GM23338 (cell line): ENCODE results near the gene SEMA4D. TPM values are rescaled to one million over a fixed set of nuclear protein-coding genes. Genes with fewer than 3 reads are reported as not detected.

ENCODE experiments used
- ATAC-seq: fragments of 200-7000 bp; cut with Tn5 transposase; 3 replicates; pipeline ENCODE4 v1.9.1; 2020
- DNase-seq: peaks from one replicate; pipeline ENCODE4 v3.0.0-alpha.2; 2015; ENCODE audit warnings: low spot score
- H2AFZ ChIP-seq: fragments of 200-600 bp; sonication (generic); 2 replicates; pipeline ENCODE4 v1.8.0; 2016; ENCODE audit warnings: antibody characterized with exemption, mild to moderate bottlenecking, moderate library complexity
- H3F3A ChIP-seq: fragments of 200-600 bp; sonication (generic); replicated peaks from 2 replicates; pipeline ENCODE4 v1.8.0; 2017; ENCODE audit warnings: antibody characterized with exemption, mixed run types, low read depth
- H3K27ac ChIP-seq: fragments of 200-600 bp; sonication (generic); 2 replicates; pipeline ENCODE4 v1.6.1; 2016; ENCODE audit warnings: low read depth
- H3K27me3 ChIP-seq: fragments of 200-600 bp; sonication (generic); 2 replicates; pipeline ENCODE4 v1.8.0; 2016; ENCODE audit warnings: mild to moderate bottlenecking, mixed run types, moderate library complexity; ENCODE audit not compliant: insufficient read depth
- H3K36me3 ChIP-seq: fragments of 200-600 bp; sonication (generic); 2 replicates; pipeline ENCODE4 v1.8.0; 2016; ENCODE audit warnings: mild to moderate bottlenecking; ENCODE audit not compliant: insufficient read depth
- H3K4me1 ChIP-seq: fragments of 200-600 bp; sonication (generic); 2 replicates; pipeline ENCODE4 v1.8.0; 2016; ENCODE audit warnings: mild to moderate bottlenecking, moderate library complexity; ENCODE audit not compliant: insufficient read depth
- H3K4me2 ChIP-seq: fragments of 200-600 bp; sonication (generic); 2 replicates; pipeline ENCODE4 v1.7.1; 2017; ENCODE audit warnings: mixed run types
- H3K4me3 ChIP-seq: fragments of 200-600 bp; sonication (generic); 2 replicates; pipeline ENCODE4 v1.6.1; 2016; ENCODE audit warnings: mixed run types
- H3K79me2 ChIP-seq: fragments of 200-600 bp; sonication (generic); replicated peaks from 2 replicates; pipeline ENCODE4 v1.8.0; 2017; ENCODE audit warnings: mild to moderate bottlenecking; ENCODE audit not compliant: insufficient read depth
- H3K9me2 ChIP-seq: fragments of 200-600 bp; sonication (generic); 2 replicates; pipeline ENCODE4 v1.8.0; 2017; ENCODE audit not compliant: insufficient read depth
- H4K20me1 ChIP-seq: fragments of 200-600 bp; sonication (generic); replicated peaks from 2 replicates; pipeline ENCODE4 v1.8.0; 2017; ENCODE audit warnings: mild to moderate bottlenecking; ENCODE audit not compliant: insufficient read depth
- H3K27ac Mint-ChIP-seq: 2 replicates; pipeline ENCODE4 v1.8.0; 2020; ENCODE audit warnings: inconsistent platforms, mild to moderate bottlenecking, moderate library complexity, mixed read lengths
- H3K27me3 Mint-ChIP-seq: 3 replicates; pipeline ENCODE4 v1.8.0; 2022; ENCODE audit warnings: low read depth, mild to moderate bottlenecking, moderate library complexity, mixed read lengths, inconsistent platforms; ENCODE audit not compliant: insufficient read depth, poor library complexity
- H3K36me3 Mint-ChIP-seq: 3 replicates; pipeline ENCODE4 v1.8.0; 2021; ENCODE audit warnings: low read depth, mild to moderate bottlenecking, inconsistent platforms, moderate library complexity, mixed read lengths
- H3K4me1 Mint-ChIP-seq: 3 replicates; pipeline ENCODE4 v1.8.0; 2020; ENCODE audit warnings: mild to moderate bottlenecking, inconsistent platforms, mixed read lengths
- H3K4me3 Mint-ChIP-seq: 3 replicates; pipeline ENCODE4 v1.8.0; 2021; ENCODE audit warnings: moderate library complexity, mild to moderate bottlenecking, inconsistent platforms, mixed read lengths
- H3K9me3 Mint-ChIP-seq: 3 replicates; pipeline ENCODE4 v1.8.0; 2020; ENCODE audit warnings: moderate library complexity, mild to moderate bottlenecking, inconsistent platforms, mixed read lengths
- CREB1 ChIP-seq: fragments of 250-450 bp; sonication (Bioruptor Pico); IDR thresholded peaks from 2 replicates; pipeline ENCODE4 v1.5.0; 2020; ENCODE audit warnings: low read depth, mild to moderate bottlenecking, moderate library complexity
- ETS1 ChIP-seq: IDR thresholded peaks from 2 replicates; pipeline ENCODE4 v1.6.1; 2016; ENCODE audit warnings: antibody characterized with exemption
- EZH2 ChIP-seq: fragments of 200-600 bp; sonication (generic); IDR thresholded peaks from one replicate; pipeline ENCODE4 v1.8.0; 2017; ENCODE audit warnings: antibody characterized with exemption, mild to moderate bottlenecking, low read depth; ENCODE audit not compliant: unreplicated experiment
- EZH2phosphoT487 ChIP-seq: fragments of 200-600 bp; sonication (generic); IDR thresholded peaks from one replicate; pipeline ENCODE4 v1.8.1; 2018; ENCODE audit warnings: antibody characterized with exemption; ENCODE audit not compliant: unreplicated experiment
- JUNB ChIP-seq: IDR thresholded peaks from one replicate; pipeline ENCODE4 v1.6.1; 2016; ENCODE audit warnings: antibody characterized with exemption; ENCODE audit not compliant: unreplicated experiment
- NANOG ChIP-seq: IDR thresholded peaks from 2 replicates; pipeline ENCODE4 v1.6.1; 2016; ENCODE audit warnings: antibody characterized with exemption, borderline replicate concordance
- POLR2AphosphoS5 ChIP-seq: IDR thresholded peaks from 2 replicates; pipeline ENCODE4 v1.6.1; 2016; ENCODE audit warnings: antibody characterized with exemption, low read depth
- STAT1 ChIP-seq: IDR thresholded peaks from one replicate; pipeline ENCODE4 v1.6.1; 2016; ENCODE audit warnings: antibody characterized with exemption; ENCODE audit not compliant: unreplicated experiment
- ZNF114 ChIP-seq: fragments of 250-450 bp; sonication (Bioruptor Pico); IDR thresholded peaks from 2 replicates; pipeline ENCODE4 v1.5.0; 2020; ENCODE audit warnings: mild to moderate bottlenecking, moderate library complexity
- ZNF331 ChIP-seq: fragments of 250-450 bp; sonication (Bioruptor Pico); IDR thresholded peaks from 2 replicates; pipeline ENCODE4 v1.5.0; 2020; ENCODE audit warnings: low read depth, mild to moderate bottlenecking, moderate library complexity
- ZNF462 ChIP-seq: fragments of 250-450 bp; sonication (Bioruptor Pico); IDR thresholded peaks from 2 replicates; pipeline ENCODE4 v1.5.0; 2020; ENCODE audit warnings: mild to moderate bottlenecking, moderate library complexity
- polyA plus RNA-seq: library from polyadenylated mRNA; unstranded; fragments of >200 nt; fragmentation: Nextera tagmentation; extraction: Ambion mirVana; gene quantifications from 2 replicates; pipeline ENCODE4 v1.2.1, GENCODE V29; 2016
- total RNA-seq: library from RNA; depleted of rRNA; stranded (reverse); fragments of >200 nt; shearing (Covaris generic); gene quantifications from 2 replicates; pipeline ENCODE4 v1.2.3, GENCODE V29; 2014
- TF ChIP-seq, protein P1 (sequence below): IDR thresholded peaks from one replicate; pipeline ENCODE4 v1.6.1; 2018; ENCODE audit warnings: antibody characterized with exemption; ENCODE audit not compliant: unreplicated experiment
- TF ChIP-seq, protein P2 (sequence below), 2 experiments: fragments of 200-600 bp in 1 of 2; sonication (generic) in 1 of 2; conservative IDR thresholded peaks; 2 replicates each; pipeline versions ENCODE4 v1.5.1 to v1.6.1; 2016 to 2017; ENCODE audit warnings: antibody characterized with exemption in 2 of 2, low read depth in 2 of 2, mild to moderate bottlenecking in 2 of 2, moderate library complexity in 1 of 2

SEMA4D gene
- total and polyA plus RNA-seq, 2 experiments from 2014 or later: 19.3 to 63.0 TPM

DNA sequence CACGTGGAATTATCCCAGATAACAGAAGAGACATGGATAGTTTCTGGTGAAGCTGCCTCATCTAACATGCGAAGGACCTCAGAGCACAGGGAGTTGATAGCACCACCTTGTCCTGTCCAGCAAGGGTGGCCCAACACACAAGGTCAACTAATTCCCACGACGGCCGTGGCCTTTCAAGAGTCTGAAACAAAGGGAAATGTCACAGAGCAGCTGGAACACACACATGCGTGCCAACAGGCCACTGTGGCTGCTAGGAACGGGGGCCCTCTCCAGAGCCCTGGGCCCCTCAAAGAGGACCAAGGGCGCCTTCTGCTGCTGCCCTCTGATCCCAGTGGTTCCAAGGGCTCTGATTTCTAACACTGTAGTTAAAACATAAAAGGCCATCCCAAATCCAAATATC lies 128.9 kb downstream of the SEMA4D start:
- no peak overlapping the region for H3K4me3 ChIP-seq
- Mint-ChIP-seq H3K27me3 (peaks cover 2% of the 10 kb centered on the region), H3K9me3 (no peaks in the 10 kb centered on the region), H3K36me3 (no peaks in the 10 kb centered on the region), H3K27ac (no peak overlapping the region), H3K4me1 (no peaks in the 10 kb centered on the region), H3K4me3 (no peak overlapping the region)
- H3F3A ChIP-seq: no peaks in the 10 kb centered on the region
- TF ChIP-seq EZH2phosphoT487 (no peak), ZNF114 (CRISPR knock-in tag) (no peak), ZNF462 (no peak), POLR2AphosphoS5 (no peak), EZH2 (no peak), ZNF331 (CRISPR knock-in tag) (no peak), ETS1 (no peak), CREB1 (no peak), JUNB (no peak), STAT1 (no peak), NANOG (no peak)
- TF ChIP-seq, protein P1, sequence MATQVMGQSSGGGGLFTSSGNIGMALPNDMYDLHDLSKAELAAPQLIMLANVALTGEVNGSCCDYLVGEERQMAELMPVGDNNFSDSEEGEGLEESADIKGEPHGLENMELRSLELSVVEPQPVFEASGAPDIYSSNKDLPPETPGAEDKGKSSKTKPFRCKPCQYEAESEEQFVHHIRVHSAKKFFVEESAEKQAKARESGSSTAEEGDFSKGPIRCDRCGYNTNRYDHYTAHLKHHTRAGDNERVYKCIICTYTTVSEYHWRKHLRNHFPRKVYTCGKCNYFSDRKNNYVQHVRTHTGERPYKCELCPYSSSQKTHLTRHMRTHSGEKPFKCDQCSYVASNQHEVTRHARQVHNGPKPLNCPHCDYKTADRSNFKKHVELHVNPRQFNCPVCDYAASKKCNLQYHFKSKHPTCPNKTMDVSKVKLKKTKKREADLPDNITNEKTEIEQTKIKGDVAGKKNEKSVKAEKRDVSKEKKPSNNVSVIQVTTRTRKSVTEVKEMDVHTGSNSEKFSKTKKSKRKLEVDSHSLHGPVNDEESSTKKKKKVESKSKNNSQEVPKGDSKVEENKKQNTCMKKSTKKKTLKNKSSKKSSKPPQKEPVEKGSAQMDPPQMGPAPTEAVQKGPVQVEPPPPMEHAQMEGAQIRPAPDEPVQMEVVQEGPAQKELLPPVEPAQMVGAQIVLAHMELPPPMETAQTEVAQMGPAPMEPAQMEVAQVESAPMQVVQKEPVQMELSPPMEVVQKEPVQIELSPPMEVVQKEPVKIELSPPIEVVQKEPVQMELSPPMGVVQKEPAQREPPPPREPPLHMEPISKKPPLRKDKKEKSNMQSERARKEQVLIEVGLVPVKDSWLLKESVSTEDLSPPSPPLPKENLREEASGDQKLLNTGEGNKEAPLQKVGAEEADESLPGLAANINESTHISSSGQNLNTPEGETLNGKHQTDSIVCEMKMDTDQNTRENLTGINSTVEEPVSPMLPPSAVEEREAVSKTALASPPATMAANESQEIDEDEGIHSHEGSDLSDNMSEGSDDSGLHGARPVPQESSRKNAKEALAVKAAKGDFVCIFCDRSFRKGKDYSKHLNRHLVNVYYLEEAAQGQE: no peak
- TF ChIP-seq, protein P2, sequence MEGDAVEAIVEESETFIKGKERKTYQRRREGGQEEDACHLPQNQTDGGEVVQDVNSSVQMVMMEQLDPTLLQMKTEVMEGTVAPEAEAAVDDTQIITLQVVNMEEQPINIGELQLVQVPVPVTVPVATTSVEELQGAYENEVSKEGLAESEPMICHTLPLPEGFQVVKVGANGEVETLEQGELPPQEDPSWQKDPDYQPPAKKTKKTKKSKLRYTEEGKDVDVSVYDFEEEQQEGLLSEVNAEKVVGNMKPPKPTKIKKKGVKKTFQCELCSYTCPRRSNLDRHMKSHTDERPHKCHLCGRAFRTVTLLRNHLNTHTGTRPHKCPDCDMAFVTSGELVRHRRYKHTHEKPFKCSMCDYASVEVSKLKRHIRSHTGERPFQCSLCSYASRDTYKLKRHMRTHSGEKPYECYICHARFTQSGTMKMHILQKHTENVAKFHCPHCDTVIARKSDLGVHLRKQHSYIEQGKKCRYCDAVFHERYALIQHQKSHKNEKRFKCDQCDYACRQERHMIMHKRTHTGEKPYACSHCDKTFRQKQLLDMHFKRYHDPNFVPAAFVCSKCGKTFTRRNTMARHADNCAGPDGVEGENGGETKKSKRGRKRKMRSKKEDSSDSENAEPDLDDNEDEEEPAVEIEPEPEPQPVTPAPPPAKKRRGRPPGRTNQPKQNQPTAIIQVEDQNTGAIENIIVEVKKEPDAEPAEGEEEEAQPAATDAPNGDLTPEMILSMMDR (conservative IDR thresholded peaks at IDR 0.05; ENCODE audit: low read depth in 2 of 2): no peak
- H3K4me2 ChIP-seq: no peak overlapping the region
- H3K9me2 ChIP-seq: no peaks in the 10 kb centered on the region
- no peak for DNase-seq
- H3K27me3 ChIP-seq: no peaks in the 10 kb centered on the region
- H2AFZ ChIP-seq: no peak overlapping the region
- H3K79me2 ChIP-seq: no peaks in the 10 kb centered on the region
- no peaks in the 10 kb centered on the region for H4K20me1 ChIP-seq
- no peaks in the 10 kb centered on the region; the same call in 1 of the 2 replicates for H3K36me3 ChIP-seq
- H3K4me1 ChIP-seq: no peaks in the 10 kb centered on the region
- no peak for ATAC-seq
- no peak overlapping the region for H3K27ac ChIP-seq
